Activated T-cell treated with anti-CD3 and anti-CD28 coated beads, Interleukin-2, amount 50 U/mL, for 4 hours (primary cell): Measurements from ENCODE around the gene BIRC7. TPM values are rescaled to one million over a fixed set of nuclear protein-coding genes. Genes with fewer than 3 reads are reported as not detected.

Experiments
- ATAC-seq, 2 donors: fragments of 200-7000 bp; cut with Tn5 transposase; one replicate each; pipeline ENCODE4 v1.10.0; 2021
- DNase-seq: peaks from one replicate; pipeline ENCODE4 v3.0.0-alpha.2; 2020
- H3K27me3 Mint-ChIP-seq: one replicate; pipeline ENCODE4 v1.8.0; 2021; ENCODE audit warnings: low read depth, mixed read lengths
- H3K36me3 Mint-ChIP-seq: one replicate; pipeline ENCODE4 v1.8.0; 2022; ENCODE audit warnings: mixed read lengths; ENCODE audit not compliant: insufficient read depth
- H3K4me1 Mint-ChIP-seq: one replicate; pipeline ENCODE4 v1.8.0; 2021; ENCODE audit warnings: low read depth, mixed read lengths
- H3K4me3 Mint-ChIP-seq: one replicate; pipeline ENCODE4 v1.8.0; 2021; ENCODE audit warnings: mild to moderate bottlenecking, moderate library complexity, mixed read lengths
- H3K9me3 Mint-ChIP-seq: one replicate; pipeline ENCODE4 v1.8.0; 2021; ENCODE audit warnings: mixed read lengths
- total RNA-seq, 3 donors: library from RNA; stranded (reverse); gene quantifications; one replicate each; pipeline ENCODE4 v1.2.1, GENCODE V29; 2021

BIRC7 gene
- total RNA-seq, 3 donors from 2014 or later, result not detected

GRCh38 chr20:63225082-63225454 lies 10.6 kb upstream of the BIRC7 start:
- Mint-ChIP-seq H3K4me3 (no peak overlapping the region), H3K27me3 (peaks cover 15% of the 10 kb centered on the region), H3K36me3 (no peaks in the 10 kb centered on the region), H3K4me1 (no peaks in the 10 kb centered on the region), H3K9me3 (no peaks in the 10 kb centered on the region)
- DNase-seq (no peak), ATAC-seq (no peak)

GRCh38 chr20:63226042-63226943 lies 9.4 kb upstream of the BIRC7 start:
- ATAC-seq, result no peak
- Mint-ChIP-seq H3K27me3 (peaks cover 24% of the 10 kb centered on the region), H3K4me1 (no peaks in the 10 kb centered on the region), H3K4me3 (no peak overlapping the region), H3K36me3 (no peaks in the 10 kb centered on the region), H3K9me3 (no peaks in the 10 kb centered on the region)
- DNase-seq, result no peak

- Mint-ChIP-seq H3K9me3 (no peaks in the 10 kb centered on the region), H3K27me3 (peaks cover 33% of the 10 kb centered on the region), H3K36me3 (no peaks in the 10 kb centered on the region), H3K4me1 (no peaks in the 10 kb centered on the region), H3K4me3 (no peak overlapping the region)
- no peak for ATAC-seq
- DNase-seq, result no peak
Observed at GRCh38 chr20:63227260-63227659, 8.4 kb upstream of the BIRC7 start.

- Mint-ChIP-seq H3K4me3 (no peak overlapping the region), H3K4me1 (no peaks in the 10 kb centered on the region), H3K36me3 (no peaks in the 10 kb centered on the region), H3K9me3 (no peaks in the 10 kb centered on the region), H3K27me3 (peaks cover 47% of the 10 kb centered on the region)
- no peak for ATAC-seq
- no peak for DNase-seq
Observed at GRCh38 chr20:63228806-63229205, 6.9 kb upstream of the BIRC7 start.

GRCh38 chr20:63230800-63231268 lies 4.9 kb upstream of the BIRC7 start:
- H3K4me1 Mint-ChIP-seq, result peaks cover 2% of the 10 kb centered on the region
- peaks cover 48% of the 10 kb centered on the region for H3K27me3 Mint-ChIP-seq
- no peaks in the 10 kb centered on the region for H3K9me3 Mint-ChIP-seq
- ATAC-seq (no peak), DNase-seq (no peak)
- no peak overlapping the region for H3K4me3 Mint-ChIP-seq
- no peaks in the 10 kb centered on the region for H3K36me3 Mint-ChIP-seq

GRCh38 chr20:63232235-63233060 lies 3.3 kb upstream of the BIRC7 start:
- no peaks in the 10 kb centered on the region for H3K36me3 Mint-ChIP-seq
- H3K27me3 Mint-ChIP-seq, result peaks cover 50% of the 10 kb centered on the region
- DNase-seq (no peak), ATAC-seq (no peak)
- H3K4me1 Mint-ChIP-seq, result peaks cover 2% of the 10 kb centered on the region
- no peak overlapping the region for H3K4me3 Mint-ChIP-seq
- H3K9me3 Mint-ChIP-seq, result no peaks in the 10 kb centered on the region

GRCh38 chr20:63233061-63233344 lies 2.7 kb upstream of the BIRC7 start:
- Mint-ChIP-seq H3K4me3 (no peak overlapping the region), H3K9me3 (no peaks in the 10 kb centered on the region), H3K4me1 (peaks cover 2% of the 10 kb centered on the region), H3K36me3 (no peaks in the 10 kb centered on the region), H3K27me3 (peaks cover 50% of the 10 kb centered on the region)
- DNase-seq, result no peak
- ATAC-seq, result no peak

GRCh38 chr20:63233924-63234323 lies 1.8 kb upstream of the BIRC7 start:
- Mint-ChIP-seq H3K27me3 (peaks cover 48% of the 10 kb centered on the region), H3K4me3 (no peak overlapping the region), H3K36me3 (no peaks in the 10 kb centered on the region), H3K4me1 (peaks cover 2% of the 10 kb centered on the region), H3K9me3 (no peaks in the 10 kb centered on the region)
- no peak for ATAC-seq
- no peak for DNase-seq

- ATAC-seq (peak; percentile 49 to 75), DNase-seq (no peak)
- peaks cover 2% of the 10 kb centered on the region for H3K4me1 Mint-ChIP-seq
- no peaks in the 10 kb centered on the region for H3K9me3 Mint-ChIP-seq
- H3K4me3 Mint-ChIP-seq, result no peak overlapping the region
- peaks cover 39% of the 10 kb centered on the region for H3K27me3 Mint-ChIP-seq
- no peaks in the 10 kb centered on the region for H3K36me3 Mint-ChIP-seq
Observed at GRCh38 chr20:63234693-63235398, 859 bp upstream of the BIRC7 start.

GRCh38 chr20:63236116-63236837 lies 572 bp downstream of the BIRC7 start:
- no peak overlapping the region for H3K4me3 Mint-ChIP-seq
- ATAC-seq (no peak), DNase-seq (no peak)
- H3K27me3 Mint-ChIP-seq, result peaks cover 27% of the 10 kb centered on the region
- no peaks in the 10 kb centered on the region for H3K36me3 Mint-ChIP-seq
- H3K9me3 Mint-ChIP-seq, result no peaks in the 10 kb centered on the region
- H3K4me1 Mint-ChIP-seq, result peaks cover 2% of the 10 kb centered on the region

- Mint-ChIP-seq H3K36me3 (no peaks in the 10 kb centered on the region), H3K9me3 (no peaks in the 10 kb centered on the region), H3K4me3 (no peak overlapping the region), H3K4me1 (peaks cover 2% of the 10 kb centered on the region), H3K27me3 (peaks cover 15% of the 10 kb centered on the region)
- DNase-seq (no peak), ATAC-seq (no peak)
Observed at GRCh38 chr20:63238031-63238430, 2.3 kb downstream of the BIRC7 start.

- Mint-ChIP-seq H3K27me3 (peaks cover 11% of the 10 kb centered on the region), H3K36me3 (no peaks in the 10 kb centered on the region), H3K9me3 (no peaks in the 10 kb centered on the region), H3K4me3 (no peak overlapping the region), H3K4me1 (peaks cover 2% of the 10 kb centered on the region)
- no peak for DNase-seq
- ATAC-seq, result no peak
Observed at GRCh38 chr20:63238514-63239125, 2.9 kb downstream of the BIRC7 start.

GRCh38 chr20:63239431-63239830 lies 3.7 kb downstream of the BIRC7 start:
- DNase-seq, result no peak
- H3K27me3 Mint-ChIP-seq, result peaks cover 16% of the 10 kb centered on the region

More at GRCh38 chr20:63239431-63239830, 3.7 kb downstream of the BIRC7 start:
- Mint-ChIP-seq H3K36me3 (no peaks in the 10 kb centered on the region), H3K9me3 (no peaks in the 10 kb centered on the region), H3K4me3 (no peak overlapping the region), H3K4me1 (peaks cover 2% of the 10 kb centered on the region)
- no peak for ATAC-seq
